GM12891 (cell line): Measurements from ENCODE around the gene ORC1.

Experiments used
- PAX5 ChIP-seq: IDR thresholded peaks from 2 replicates; pipeline ENCODE4 v1.6.1; 2011; ENCODE audit warnings: low read length, moderate library complexity, mild to moderate bottlenecking; ENCODE audit not compliant: insufficient read depth, severe bottlenecking
- POLR2A ChIP-seq: IDR thresholded peaks from 2 replicates; pipeline ENCODE4 v1.6.1; 2011; ENCODE audit warnings: low read depth, low read length, control low read depth
- POLR2AphosphoS5 ChIP-seq: IDR thresholded peaks from 2 replicates; pipeline ENCODE4 v1.6.1; 2011; ENCODE audit warnings: low read depth, low read length, control low read depth
- POU2F2 ChIP-seq: IDR thresholded peaks from 2 replicates; pipeline ENCODE4 v1.6.1; 2011; ENCODE audit warnings: low read depth, mild to moderate bottlenecking, control low read depth, low read length, moderate library complexity
- SPI1 ChIP-seq: IDR thresholded peaks from 2 replicates; pipeline ENCODE4 v1.6.1; 2011; ENCODE audit warnings: low read depth, low read length, control low read depth
- TAF1 ChIP-seq: IDR thresholded peaks from 2 replicates; pipeline ENCODE4 v1.6.1; 2011; ENCODE audit warnings: low read depth, low read length, control low read depth

- TF ChIP-seq POLR2A = no peak
- no peak for TF ChIP-seq POLR2AphosphoS5
- no peak for TF ChIP-seq POU2F2
- no peak for TF ChIP-seq SPI1
- no peak for TF ChIP-seq TAF1
- no peak for TF ChIP-seq PAX5
Observed at GRCh38 chr1:52385376-52385775, 18.8 kb downstream of the ORC1 start.
